ENCODE measurements around the gene ADM5. TPM values are rescaled to one million over a fixed set of nuclear protein-coding genes. Genes with fewer than 3 reads are reported as not detected.

ADM5 gene
- total RNA-seq, 2 donors from 2014 or later, result 4.1 to 8.1 TPM

DNA sequence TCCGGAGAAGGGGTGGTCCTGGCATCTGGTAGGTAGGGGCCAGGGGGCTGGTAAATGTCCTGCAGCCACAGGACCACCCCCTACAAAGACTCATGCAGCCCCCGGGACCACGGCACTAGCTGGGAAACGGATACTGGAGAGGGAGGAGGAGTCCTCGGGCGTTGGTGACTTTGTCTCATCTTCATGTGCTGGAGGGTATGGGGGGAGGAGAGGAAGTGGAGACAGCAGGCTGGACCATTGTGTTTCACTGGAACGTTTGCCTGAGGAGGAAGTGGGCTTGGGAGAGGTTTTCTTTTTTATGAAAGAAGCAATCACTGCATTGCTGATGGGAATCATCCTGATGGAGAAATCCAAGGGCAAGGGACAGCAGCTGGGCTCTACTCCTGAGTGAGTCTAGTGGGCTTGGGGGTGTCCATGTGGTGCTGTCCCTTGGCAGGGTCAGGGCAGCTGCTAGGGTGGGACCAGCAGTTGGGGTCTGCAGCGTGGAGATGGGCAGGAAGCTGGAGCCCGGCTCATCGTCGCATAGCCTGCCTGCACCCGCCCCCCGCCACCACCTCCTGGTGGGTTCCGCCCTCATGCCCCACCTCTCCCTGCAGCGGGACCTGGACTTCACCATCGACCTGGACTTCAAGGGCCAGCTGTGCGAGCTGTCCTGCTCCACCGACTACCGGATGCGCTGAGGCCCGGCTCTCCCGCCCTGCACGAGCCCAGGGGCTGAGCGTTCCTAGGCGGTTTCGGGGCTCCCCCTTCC is 1.7 kb upstream of the ADM5 start:
- peaks cover 13% of the 10 kb centered on the region for H3K27me3 Mint-ChIP-seq (ENCODE audit: low read depth)
- no peak for DNase-seq
- no peak for ATAC-seq (replicated peaks in 1 of 2)
- no peaks in the 10 kb centered on the region for H3K9me3 Mint-ChIP-seq
- no peak overlapping the region for H3K27ac Mint-ChIP-seq
- peaks cover 11 to 22% of the 10 kb centered on the region in 2 donors for H3K36me3 Mint-ChIP-seq (ENCODE audit: insufficient read depth in 2 of 2)
- no peak overlapping the region for H3K4me3 Mint-ChIP-seq
- peaks cover 28% of the 10 kb centered on the region for H3K4me1 Mint-ChIP-seq (ENCODE audit: low read depth)

- Mint-ChIP-seq H3K27me3 (ENCODE audit: low read depth) (peaks cover 13% of the 10 kb centered on the region), H3K9me3 (no peaks in the 10 kb centered on the region), H3K27ac (no peak overlapping the region), H3K4me1 (ENCODE audit: low read depth) (peaks cover 28% of the 10 kb centered on the region), H3K36me3 (ENCODE audit: insufficient read depth in 2 of 2) (peaks cover 11 to 19% of the 10 kb centered on the region in 2 donors), H3K4me3 (no peak overlapping the region)
- DNase-seq (no peak), ATAC-seq (replicated peaks in 1 of 2) (no peak)
These were observed 762 bp upstream of the ADM5 start for GRCh38 chr19:49688531-49689132.

DNA sequence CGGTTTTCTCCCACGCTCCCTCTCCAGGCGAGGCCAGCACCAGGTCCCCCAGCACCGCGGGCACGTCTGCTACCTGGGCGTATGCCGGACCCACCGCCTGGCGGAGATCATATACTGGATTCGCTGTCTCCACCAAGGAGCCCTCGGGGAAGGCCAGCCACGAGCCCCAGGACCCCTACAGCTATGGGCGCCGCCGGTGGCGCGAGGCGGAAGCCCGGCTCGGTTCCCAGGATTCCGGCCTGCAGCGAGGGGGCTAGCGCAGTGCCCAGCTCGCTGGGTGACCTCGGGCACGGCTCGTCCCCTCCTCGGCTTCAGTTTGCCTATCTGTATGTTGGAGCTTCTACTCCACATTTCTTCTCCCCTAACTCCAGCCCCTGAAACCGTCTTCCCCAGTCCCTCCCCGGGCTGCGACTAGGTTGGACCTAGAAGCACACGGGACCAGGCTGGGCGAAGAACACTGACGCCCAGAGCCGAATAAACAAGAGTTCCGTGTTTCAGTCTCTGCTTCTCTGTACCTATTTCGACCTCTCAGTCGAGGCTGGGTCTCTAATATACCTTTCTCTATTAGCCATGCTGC is 773 bp downstream of the ADM5 start:
- H3K4me3 Mint-ChIP-seq, result peak overlapping the region; percentile 84 to 93
- H3K27ac Mint-ChIP-seq, result no peak overlapping the region
- no peaks in the 10 kb centered on the region for H3K9me3 Mint-ChIP-seq
- peaks cover 13% of the 10 kb centered on the region for H3K27me3 Mint-ChIP-seq (ENCODE audit: low read depth)
- DNase-seq, result no peak
- H3K36me3 Mint-ChIP-seq (ENCODE audit: insufficient read depth in 2 of 2), result peaks cover 5 to 11% of the 10 kb centered on the region in 2 donors
- ATAC-seq (replicated peaks in 1 of 2), result no peak
- H3K4me1 Mint-ChIP-seq (ENCODE audit: low read depth), result peaks cover 28% of the 10 kb centered on the region

GRCh38 chr19:49690656-49691242 is 1.4 kb downstream of the ADM5 start, which contains the start of gene CPT1C:
Gene CPT1C, plus strand, starts transcription at chr19:49691116. Its CDS starts 1,137 bp downstream, at chr19:49692253.
- ATAC-seq (replicated peaks in 1 of 2) (peak; percentile 52 to 70), DNase-seq (peak; percentile 52 to 61)
- Mint-ChIP-seq H3K9me3 (no peaks in the 10 kb centered on the region), H3K4me3 (peak within 1 kb of the TSS; percentile 84 to 93), H3K27ac (peak within 1 kb of the TSS; percentile 58), H3K27me3 (ENCODE audit: low read depth) (peaks cover 13% of the 10 kb centered on the region), H3K36me3 (ENCODE audit: insufficient read depth in 2 of 2) (peaks cover 5 to 6% of the 10 kb centered on the region in 2 donors), H3K4me1 (ENCODE audit: low read depth) (peaks cover 28% of the 10 kb centered on the region)

GRCh38 chr19:49691243-49692146 is 2.1 kb downstream of the ADM5 start:
- DNase-seq (no peak), ATAC-seq (replicated peaks in 1 of 2) (peak in 1 of 2 donors; percentile 43)
- Mint-ChIP-seq H3K4me1 (ENCODE audit: low read depth) (peaks cover 28% of the 10 kb centered on the region), H3K4me3 (peak overlapping the region; percentile 84 to 93), H3K9me3 (no peaks in the 10 kb centered on the region), H3K36me3 (ENCODE audit: insufficient read depth in 2 of 2) (peaks cover 5 to 6% of the 10 kb centered on the region in 2 donors), H3K27ac (no peak overlapping the region), H3K27me3 (ENCODE audit: low read depth) (peaks cover 13% of the 10 kb centered on the region)

DNA sequence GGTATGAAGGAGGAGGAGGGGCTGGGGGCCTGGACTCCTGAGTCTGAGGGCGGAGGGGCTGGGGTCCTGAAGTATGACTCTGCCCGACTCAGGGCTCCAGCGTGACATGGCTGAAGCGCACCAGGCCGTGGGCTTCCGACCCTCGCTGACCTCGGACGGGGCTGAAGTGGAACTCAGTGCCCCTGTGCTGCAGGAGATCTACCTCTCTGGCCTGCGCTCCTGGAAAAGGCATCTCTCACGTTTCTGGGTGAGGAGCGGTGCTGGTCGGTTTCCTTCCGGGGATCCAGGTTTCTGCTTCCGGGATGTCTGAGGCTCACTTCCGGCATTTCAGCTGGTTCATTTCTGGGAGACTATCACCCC is 2.7 kb downstream of the ADM5 start:
- H3K27me3 Mint-ChIP-seq (ENCODE audit: low read depth), result peaks cover 13% of the 10 kb centered on the region
- ATAC-seq (replicated peaks in 1 of 2), result no peak
- no peak overlapping the region for H3K4me3 Mint-ChIP-seq
- peaks cover 28% of the 10 kb centered on the region for H3K4me1 Mint-ChIP-seq (ENCODE audit: low read depth)
- DNase-seq, result no peak
- H3K9me3 Mint-ChIP-seq, result no peaks in the 10 kb centered on the region
- peaks cover 5 to 6% of the 10 kb centered on the region in 2 donors for H3K36me3 Mint-ChIP-seq (ENCODE audit: insufficient read depth in 2 of 2)
- H3K27ac Mint-ChIP-seq, result no peak overlapping the region

DNA sequence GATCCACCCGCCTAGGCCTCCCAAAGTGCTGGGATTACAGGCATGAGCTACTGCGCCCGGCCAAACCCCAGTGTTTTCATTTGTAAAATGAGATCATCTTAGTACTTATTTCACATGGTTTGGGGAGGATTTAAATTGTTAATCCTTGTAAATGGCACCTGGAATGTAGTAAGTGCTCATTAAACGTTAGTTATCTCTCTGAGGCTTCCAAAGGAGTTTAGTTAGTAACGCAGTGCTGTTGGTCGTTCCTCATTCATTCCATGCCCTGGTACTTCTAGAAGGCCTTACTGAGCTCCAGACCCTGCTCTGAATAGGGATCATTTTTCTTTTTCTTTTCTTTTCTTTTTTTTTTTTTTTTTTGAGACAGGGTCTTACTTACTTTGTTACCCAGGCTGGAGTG is 6.7 kb downstream of the ADM5 start:
- Mint-ChIP-seq H3K36me3 (ENCODE audit: insufficient read depth in 2 of 2) (no peaks in the 10 kb centered on the region), H3K4me3 (no peak overlapping the region), H3K4me1 (ENCODE audit: low read depth) (peaks cover 4% of the 10 kb centered on the region), H3K9me3 (no peaks in the 10 kb centered on the region), H3K27ac (no peak overlapping the region), H3K27me3 (ENCODE audit: low read depth) (peaks cover 4% of the 10 kb centered on the region)
- DNase-seq (no peak), ATAC-seq (replicated peaks in 1 of 2) (no peak)

DNA sequence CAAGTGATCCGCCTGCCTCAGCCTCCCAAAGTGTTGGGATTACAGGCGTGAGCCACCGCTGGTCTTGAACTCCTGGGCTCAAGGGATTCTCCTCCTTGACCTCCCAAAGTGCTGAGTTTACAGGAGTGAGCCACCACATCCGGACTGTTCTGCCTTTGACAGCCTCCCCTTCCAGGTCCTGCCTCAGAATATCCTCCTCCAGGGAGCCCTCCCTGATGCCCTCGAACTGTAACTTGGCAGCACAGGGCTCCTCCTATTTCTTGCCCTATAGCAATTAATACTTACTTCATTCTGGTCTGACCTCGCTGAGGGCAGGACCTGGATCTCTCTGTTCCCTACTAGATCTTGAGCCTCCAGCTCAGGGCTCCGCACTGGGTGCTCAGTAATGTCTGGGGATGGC is 7.5 kb downstream of the ADM5 start:
- DNase-seq, result no peak

GRCh38 chr19:49699364-49699763 is 10.0 kb downstream of the ADM5 start:
- H3K36me3 Mint-ChIP-seq (ENCODE audit: insufficient read depth in 2 of 2), result no peaks in the 10 kb centered on the region
- H3K27me3 Mint-ChIP-seq (ENCODE audit: low read depth), result no peaks in the 10 kb centered on the region
- no peak overlapping the region for H3K4me3 Mint-ChIP-seq
- no peaks in the 10 kb centered on the region for H3K4me1 Mint-ChIP-seq (ENCODE audit: low read depth)
- no peak overlapping the region for H3K27ac Mint-ChIP-seq
- DNase-seq, result no peak
- H3K9me3 Mint-ChIP-seq, result no peaks in the 10 kb centered on the region
- ATAC-seq (replicated peaks in 1 of 2), result no peak

More for the DNA sequence above, 7.5 kb downstream of the ADM5 start:
- no peaks in the 10 kb centered on the region for H3K27me3 Mint-ChIP-seq (ENCODE audit: low read depth)
- H3K4me1 Mint-ChIP-seq (ENCODE audit: low read depth), result no peaks in the 10 kb centered on the region
- ATAC-seq (replicated peaks in 1 of 2), result no peak
- H3K9me3 Mint-ChIP-seq, result no peaks in the 10 kb centered on the region
- H3K36me3 Mint-ChIP-seq (ENCODE audit: insufficient read depth in 2 of 2), result no peaks in the 10 kb centered on the region
- no peak overlapping the region for H3K27ac Mint-ChIP-seq
- no peak overlapping the region for H3K4me3 Mint-ChIP-seq

DNA sequence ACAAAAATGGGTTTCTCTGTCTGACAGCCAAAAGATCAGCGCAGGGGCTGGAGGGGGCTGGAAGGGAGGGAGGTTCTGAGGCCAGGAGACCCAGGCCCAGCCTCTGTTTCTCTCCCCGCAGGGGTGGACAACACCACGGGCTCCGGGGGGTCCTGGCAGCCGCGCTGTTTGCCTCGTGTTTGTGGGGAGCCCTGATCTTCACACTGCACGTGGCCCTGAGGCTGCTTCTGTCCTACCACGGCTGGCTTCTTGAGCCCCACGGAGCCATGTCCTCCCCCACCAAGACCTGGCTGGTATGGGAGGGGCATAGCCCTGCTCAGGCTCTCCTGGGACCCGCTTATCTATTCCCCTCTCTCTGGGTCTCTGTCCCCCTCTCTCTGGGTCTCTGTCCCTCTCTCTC is 11.2 kb downstream of the ADM5 start:
- no peaks in the 10 kb centered on the region for H3K36me3 Mint-ChIP-seq (ENCODE audit: insufficient read depth in 2 of 2)
- DNase-seq, result no peak
- no peaks in the 10 kb centered on the region for H3K9me3 Mint-ChIP-seq
- no peaks in the 10 kb centered on the region for H3K27me3 Mint-ChIP-seq (ENCODE audit: low read depth)
- no peaks in the 10 kb centered on the region for H3K4me1 Mint-ChIP-seq (ENCODE audit: low read depth)
- peak in 1 of 2 donors; percentile 18 for ATAC-seq (replicated peaks in 1 of 2)
- H3K27ac Mint-ChIP-seq, result no peak overlapping the region
- no peak overlapping the region for H3K4me3 Mint-ChIP-seq

DNA sequence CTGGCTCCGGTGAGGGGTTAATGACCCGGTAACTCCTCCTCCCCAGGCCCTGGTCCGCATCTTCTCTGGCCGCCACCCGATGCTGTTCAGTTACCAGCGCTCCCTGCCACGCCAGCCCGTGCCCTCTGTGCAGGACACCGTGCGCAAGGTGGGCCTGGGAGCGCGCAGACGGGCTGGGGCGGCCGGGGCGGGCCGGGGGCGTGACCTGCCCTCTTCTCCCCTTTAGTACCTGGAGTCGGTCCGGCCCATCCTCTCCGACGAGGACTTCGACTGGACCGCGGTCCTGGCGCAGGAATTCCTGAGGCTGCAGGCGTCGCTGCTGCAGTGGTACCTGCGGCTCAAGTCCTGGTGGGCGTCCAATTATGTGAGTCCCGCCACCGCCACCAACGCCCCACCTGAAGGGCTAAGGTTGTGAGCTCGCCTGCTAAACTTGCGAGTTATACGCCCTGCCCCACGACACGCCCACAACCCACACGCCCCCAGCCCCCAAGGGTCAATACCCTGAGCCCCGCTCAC is 11.9 kb downstream of the ADM5 start:
- no peaks in the 10 kb centered on the region for H3K4me1 Mint-ChIP-seq (ENCODE audit: low read depth)
- ATAC-seq (replicated peaks in 1 of 2) (peak; percentile 26 to 65), DNase-seq (no peak)
- H3K27me3 Mint-ChIP-seq (ENCODE audit: low read depth), result no peaks in the 10 kb centered on the region
- H3K9me3 Mint-ChIP-seq, result no peaks in the 10 kb centered on the region
- H3K36me3 Mint-ChIP-seq (ENCODE audit: insufficient read depth in 2 of 2), result no peaks in the 10 kb centered on the region
- no peak overlapping the region for H3K27ac Mint-ChIP-seq
- H3K4me3 Mint-ChIP-seq, result no peak overlapping the region

- Mint-ChIP-seq H3K4me1 (ENCODE audit: low read depth) (no peaks in the 10 kb centered on the region), H3K36me3 (ENCODE audit: insufficient read depth in 2 of 2) (no peaks in the 10 kb centered on the region), H3K27ac (no peak overlapping the region), H3K27me3 (ENCODE audit: low read depth) (no peaks in the 10 kb centered on the region), H3K4me3 (no peak overlapping the region), H3K9me3 (no peaks in the 10 kb centered on the region)
- ATAC-seq (replicated peaks in 1 of 2) (no peak), DNase-seq (no peak)
These were observed 15.7 kb downstream of the ADM5 start for GRCh38 chr19:49704888-49705642.

Measured in activated T-cell treated with anti-CD3 and anti-CD28 coated beads, Interleukin-2, amount 50 U/mL, for 72 hours (primary cell).